ENCODE measurements around the gene NCKAP5.

The NCKAP5 gene

GRCh38 chr2:132790207-132790785 is 778.0 kb downstream of the NCKAP5 start:
- Histone ChIP-seq H3K27me3 (no peaks in the 10 kb centered on the region), H3K36me3 (no peaks in the 10 kb centered on the region), H3K4me1 (ENCODE audit: control insufficient read depth in 1 of 2, insufficient read depth in 1 of 2, low read depth in 1 of 2, low read length in 1 of 2) (no peaks in the 10 kb centered on the region), H3K4me3 (ENCODE audit: low read depth in 1 of 2, low read length in 1 of 2) (no peak overlapping the region), H3K27ac (no peak overlapping the region), H3K9me3 (no peaks in the 10 kb centered on the region)
- no peak for TF ChIP-seq CTCF (IDR thresholded peaks at IDR 0.05)

DNA sequence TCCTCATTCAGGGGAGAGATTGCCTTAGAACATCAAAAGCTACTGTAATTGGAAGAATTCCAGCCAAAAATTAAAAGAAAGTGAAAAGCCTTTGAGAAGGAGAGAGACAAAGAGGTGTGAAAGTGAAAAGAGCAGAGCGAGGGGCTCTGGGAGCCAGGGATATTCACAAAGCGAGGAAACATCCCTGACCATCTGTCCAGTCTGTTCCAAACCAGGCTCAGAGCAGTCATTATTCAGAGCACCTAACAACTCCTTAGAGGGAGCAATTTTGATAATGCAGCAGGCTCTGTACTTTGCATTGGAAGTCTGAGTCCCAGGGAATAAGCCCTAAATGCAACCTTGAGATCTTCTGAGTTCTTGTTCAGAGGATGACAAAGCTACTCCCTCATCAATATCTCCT is 779.2 kb downstream of the NCKAP5 start:
- no peak overlapping the region for H3K4me3 ChIP-seq (ENCODE audit: low read depth in 1 of 2, low read length in 1 of 2)
- no peaks in the 10 kb centered on the region for H3K4me1 ChIP-seq (ENCODE audit: control insufficient read depth in 1 of 2, insufficient read depth in 1 of 2, low read depth in 1 of 2, low read length in 1 of 2)
- H3K9me3 ChIP-seq = no peaks in the 10 kb centered on the region
- H3K36me3 ChIP-seq = no peaks in the 10 kb centered on the region
- no peaks in the 10 kb centered on the region for H3K27me3 ChIP-seq
- no peak overlapping the region for H3K27ac ChIP-seq
- no peak for TF ChIP-seq CTCF (IDR thresholded peaks at IDR 0.05)

GRCh38 chr2:132788310-132788838 is 779.9 kb downstream of the NCKAP5 start:
- TF ChIP-seq CTCF (IDR thresholded peaks at IDR 0.05) = no peak
- Histone ChIP-seq H3K4me1 (ENCODE audit: control insufficient read depth in 1 of 2, insufficient read depth in 1 of 2, low read depth in 1 of 2, low read length in 1 of 2) (no peaks in the 10 kb centered on the region), H3K27me3 (no peaks in the 10 kb centered on the region), H3K27ac (no peak overlapping the region), H3K4me3 (ENCODE audit: low read depth in 1 of 2, low read length in 1 of 2) (no peak overlapping the region), H3K9me3 (no peaks in the 10 kb centered on the region), H3K36me3 (no peaks in the 10 kb centered on the region)

- Histone ChIP-seq H3K36me3 (no peaks in the 10 kb centered on the region), H3K27me3 (no peaks in the 10 kb centered on the region), H3K4me3 (ENCODE audit: low read depth in 1 of 2, low read length in 1 of 2) (no peak overlapping the region), H3K27ac (no peak overlapping the region), H3K4me1 (ENCODE audit: control insufficient read depth in 1 of 2, insufficient read depth in 1 of 2, low read depth in 1 of 2, low read length in 1 of 2) (no peaks in the 10 kb centered on the region), H3K9me3 (no peaks in the 10 kb centered on the region)
- no peak for TF ChIP-seq CTCF (IDR thresholded peaks at IDR 0.05)
Observed at GRCh38 chr2:132783883-132784282, 784.4 kb downstream of the NCKAP5 start.

GRCh38 chr2:132782176-132782783 is 786.0 kb downstream of the NCKAP5 start:
- Histone ChIP-seq H3K27me3 (no peaks in the 10 kb centered on the region), H3K9me3 (no peaks in the 10 kb centered on the region), H3K4me1 (ENCODE audit: control insufficient read depth in 1 of 2, insufficient read depth in 1 of 2, low read depth in 1 of 2, low read length in 1 of 2) (no peaks in the 10 kb centered on the region), H3K36me3 (no peaks in the 10 kb centered on the region), H3K27ac (no peak overlapping the region), H3K4me3 (ENCODE audit: low read depth in 1 of 2, low read length in 1 of 2) (no peak overlapping the region)
- no peak for TF ChIP-seq CTCF (IDR thresholded peaks at IDR 0.05)
